GM12878 (cell line): ENCODE data around the gene F13A1. TPM values are rescaled to one million over a fixed set of nuclear protein-coding genes. Genes with fewer than 3 reads are reported as not detected.
A peak's percentile ranks its signal among the peaks of the same experiment; 100 is the strongest.

Experiments used
- ATAC-seq: fragments of 200-7000 bp; cut with Tn5 transposase; 3 replicates; pipeline ENCODE4 v1.9.1; 2020; ENCODE audit warnings: mild to moderate bottlenecking, moderate library complexity
- BruUV-seq: library from RNA; stranded (reverse); fragments of 400-500 nt; replicated peaks from 2 replicates; lab custom pipeline; 2021; lab: Mats Ljungman, UMichigan
- CTCF ChIA-PET: fragments of 300-600 bp; sonication (Branson Sonifier 250); formaldehyde crosslinking; extraction: SDS; loops from one replicate; lab custom pipeline; 2021; ENCODE audit warnings: inconsistent platforms; lab: Yijun Ruan, JAX
- POLR2A ChIA-PET: fragments of 350-600 bp; formaldehyde crosslinking; extraction: SDS; loops from one replicate; lab custom pipeline; 2021; ENCODE audit warnings: inconsistent platforms; lab: Charles Lee
- RAD21 ChIA-PET: fragments of 300-600 bp; sonication (Branson Sonifier 250); formaldehyde crosslinking; loops from one replicate; lab custom pipeline; 2023; ENCODE audit warnings: antibody characterized with exemption; ENCODE audit not compliant: unreplicated experiment; lab: Charles Lee
- SMC1A ChIA-PET: fragments of 300-600 bp; sonication (Branson Sonifier 250); formaldehyde crosslinking; loops from one replicate; lab custom pipeline; 2023; ENCODE audit not compliant: unreplicated experiment, uncharacterized antibody; lab: Charles Lee
- DNase-seq: peaks from one replicate; pipeline ENCODE4 v3.0.0-alpha.2; 2011; ENCODE audit warnings: low read depth, low spot score
- FAIRE-seq: peaks from 3 replicates; lab custom pipeline; 2011; peaks lifted over from hg19 to GRCh38; lab: Jason Lieb, UNC
- H2AFZ ChIP-seq: 2 replicates; pipeline ENCODE4 v1.6.0; 2011; ENCODE audit warnings: low read depth, low read length, control low read depth; ENCODE audit not compliant: control insufficient read depth
- H3K27ac ChIP-seq: 2 replicates; pipeline ENCODE4 v1.5.1; 2011; ENCODE audit warnings: control low read depth; ENCODE audit not compliant: control insufficient read depth, insufficient read depth
- H3K27me3 ChIP-seq, 2 experiments: replicated peaks in 1 of 2; 2 replicates each; pipeline versions ENCODE4 v1.6.0 to v1.6.1; 2011; ENCODE audit warnings: low read length in 1 of 2; ENCODE audit not compliant: control insufficient read depth in 2 of 2, insufficient read depth in 2 of 2
- H3K36me3 ChIP-seq, 2 experiments: 2 replicates each; pipeline ENCODE4 v1.5.1; 2011; ENCODE audit warnings: low read length in 1 of 2; ENCODE audit not compliant: control insufficient read depth in 2 of 2, insufficient read depth in 2 of 2
- H3K4me1 ChIP-seq: 2 replicates; pipeline ENCODE4 v1.6.1; 2011; ENCODE audit warnings: mild to moderate bottlenecking, low read length, moderate library complexity, mixed read lengths; ENCODE audit not compliant: control insufficient read depth, insufficient read depth
- H3K4me2 ChIP-seq: 2 replicates; pipeline ENCODE4 v1.6.0; 2011; ENCODE audit warnings: control low read depth; ENCODE audit not compliant: control insufficient read depth, insufficient read depth
- H3K4me3 ChIP-seq: fragments of 200-600 bp; sonication (generic); 2 replicates; pipeline ENCODE4 v1.5.1; 2016
- H3K79me2 ChIP-seq: 2 replicates; pipeline ENCODE4 v1.6.0; 2011; ENCODE audit warnings: low read length; ENCODE audit not compliant: control insufficient read depth, insufficient read depth
- H3K9ac ChIP-seq: 2 replicates; pipeline ENCODE4 v1.8.0; 2011; ENCODE audit warnings: low read length, control low read depth, mixed read lengths; ENCODE audit not compliant: control insufficient read depth, insufficient read depth
- H3K9me3 ChIP-seq: replicated peaks from 3 replicates; pipeline ENCODE4 v1.5.1; 2011; ENCODE audit warnings: mild to moderate bottlenecking, low read length; ENCODE audit not compliant: control insufficient read depth, insufficient read depth
- H4K20me1 ChIP-seq: 2 replicates; pipeline ENCODE4 v1.6.0; 2011; ENCODE audit not compliant: control insufficient read depth, insufficient read depth
- EED ChIP-seq: sonication (generic); IDR thresholded peaks from 2 replicates; pipeline ENCODE4 v1.6.1; 2016; ENCODE audit warnings: antibody characterized with exemption, low read depth
- FOS ChIP-seq: IDR thresholded peaks from 3 replicates; pipeline ENCODE4 v1.6.1; 2011; ENCODE audit warnings: borderline replicate concordance; ENCODE audit not compliant: insufficient read length; ENCODE audit errors: extremely low read depth
- HDAC6 ChIP-seq: fragments of 200-600 bp; sonication (generic); IDR thresholded peaks from one replicate; pipeline ENCODE4 v1.8.0; 2017; ENCODE audit warnings: antibody characterized with exemption; ENCODE audit not compliant: unreplicated experiment
- IKZF1 ChIP-seq: fragments of 450-650 bp; conservative IDR thresholded peaks from 2 replicates; pipeline ENCODE4 v1.6.1; 2017; ENCODE audit warnings: antibody characterized with exemption, mild to moderate bottlenecking
- NFXL1 ChIP-seq: fragments of 450-650 bp; IDR thresholded peaks from 2 replicates; pipeline ENCODE4 v1.6.1; 2017; ENCODE audit warnings: antibody characterized with exemption, mild to moderate bottlenecking, borderline replicate concordance
- NR2C1 ChIP-seq: fragments of 450-650 bp; IDR thresholded peaks from 2 replicates; pipeline ENCODE4 v1.6.1; 2017; ENCODE audit warnings: antibody characterized with exemption, mild to moderate bottlenecking, moderate library complexity
- NR2C2 ChIP-seq: IDR thresholded peaks from 2 replicates; pipeline ENCODE4 v1.6.1; 2011; ENCODE audit warnings: borderline replicate concordance, low read depth; ENCODE audit not compliant: control insufficient read depth, insufficient read length
- ZZZ3 ChIP-seq: IDR thresholded peaks from 2 replicates; pipeline ENCODE4 v1.6.1; 2011; ENCODE audit warnings: low read depth; ENCODE audit not compliant: control insufficient read depth, insufficient read length
- WGBS: methylation state at CpG from one replicate; pipeline ENCODE4 v1.1.6; 2016; ENCODE audit warnings: low lambda C conversion rate; ENCODE audit not compliant: insufficient replicate concordance, insufficient coverage; ENCODE audit errors: missing lambda C conversion rate; 5-methylcytosine and 5-hydroxymethylcytosine counted together
- in situ Hi-C: fragments of 300-500 bp; cut with MboI; formaldehyde crosslinking; loops from 9 replicates; pipeline ENCODE4 v1.14.3; 2018; ENCODE audit warnings: mixed read lengths
- intact Hi-C: fragments of 100-400 bp; cut with micrococcal nuclease; formaldehyde crosslinking; loops from one replicate; pipeline ENCODE4 v1.14.2; 2022; ENCODE audit not compliant: unreplicated experiment
- polyA plus RNA-seq, 11 experiments: library from polyadenylated mRNA; depleted of rRNA in 4 of 11; unstranded in 6 of 11; stranded (reverse) in 5 of 11; fragments of >200 nt; fragmentation: Nextera tagmentation in 4 of 11; fragmentation: Illumina TruSeq in 1 of 11; extraction: Ambion mirVana in 4 of 11; extraction: Trizol in 1 of 11; gene quantifications; 1 replicate in 1 of 11; 2 replicates in 10 of 11; pipeline versions ENCODE4 v1.2.1 to v1.2.3, GENCODE V29; 2011 to 2016; ENCODE audit warnings: inconsistent platforms in 2 of 11, missing spikeins in 2 of 11, low read depth in 1 of 11
- total RNA-seq, 4 experiments: library from RNA; depleted of rRNA in 3 of 4; stranded (reverse); fragments of >200 nt in 3 of 4; fragmentation: Illumina TruSeq in 1 of 4; extraction: Trizol in 1 of 4; gene quantifications; 2 replicates each; pipeline versions ENCODE4 v1.2.1 to v1.2.3, GENCODE V29; 2013 to 2021
- TF ChIP-seq, protein P1 (sequence below): fragments of 450-650 bp; IDR thresholded peaks from 2 replicates; pipeline ENCODE4 v1.6.1; 2016; ENCODE audit warnings: mild to moderate bottlenecking, moderate library complexity, borderline replicate concordance
- TF ChIP-seq, protein P2 (sequence below): fragments of 450-650 bp; conservative IDR thresholded peaks from 2 replicates; pipeline ENCODE4 v1.6.1; 2017; ENCODE audit warnings: mild to moderate bottlenecking, moderate library complexity

The F13A1 gene
- total and polyA plus RNA-seq, 10 of the 15 experiments (the other 5 are each of a cell fraction or from before 2014, with no cell fraction given), result 0.48 to 1.8 (median 1.0) TPM

DNA sequence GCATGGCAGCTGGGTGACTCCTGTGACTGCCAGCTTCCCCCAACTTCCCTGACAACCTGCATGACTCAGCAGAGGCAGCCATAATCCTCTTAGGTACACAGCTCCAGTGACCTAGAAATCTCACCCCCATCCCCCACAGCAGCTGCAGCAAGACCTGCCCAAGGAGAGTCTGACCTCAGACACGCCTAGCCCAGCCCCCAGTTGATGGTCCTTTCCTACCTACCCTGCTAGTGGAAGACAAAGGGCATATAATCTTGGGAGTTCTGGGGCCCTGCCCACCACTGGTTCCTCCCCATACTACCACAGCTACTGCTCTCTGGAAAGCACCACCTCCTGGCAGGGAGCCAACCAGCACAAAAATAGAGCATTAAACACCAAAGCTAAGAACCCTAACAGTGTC is 90.2 kb downstream of the F13A1 start:
- Histone ChIP-seq H3K9me3 (no peaks in the 10 kb centered on the region; the same call in 2 of the 3 replicates), H3K4me2 (no peak overlapping the region), H2AFZ (no peak overlapping the region; the same call in 1 of the 2 replicates), H3K79me2 (no peaks in the 10 kb centered on the region), H3K27me3 (no peaks in the 10 kb centered on the region; a peak in 1 of 4 replicates), H3K4me3 (no peak overlapping the region), H3K4me1 (peaks cover 4% of the 10 kb centered on the region), H3K9ac (no peak overlapping the region), H4K20me1 (no peaks in the 10 kb centered on the region), H3K27ac (no peak overlapping the region), H3K36me3 (no peaks in the 10 kb centered on the region)
- 0% methylated on average over 1 of the region's 1 CpG for WGBS
- FAIRE-seq (no peak), DNase-seq (no peak), ATAC-seq (no peak)
- POLR2A ChIA-PET, result interaction anchor here (1.5 kb wide), 1 partner anchor 10 kb away, joined by 3 read pairs; no protein-coding TSS in a partner anchor
- no TSS peak for BruUV-seq
- CTCF ChIA-PET, result interaction anchor here (3.0 kb wide), 1 partner anchor 9 kb away, joined by 14 read pairs; no protein-coding TSS in a partner anchor
- intact Hi-C loops, result no loop called here
- SMC1A ChIA-PET, result interaction anchor here (0.6 to 1.5 kb wide), 4 partner anchors 57 to 743 kb away, joined by 3 to 4 read pairs (median 3); no protein-coding TSS in a partner anchor
- TF ChIP-seq IKZF1, result 0 out of 2 replicates have a peak, but pooled peaks have one; percentile 24
- no peak for TF ChIP-seq EED
- RAD21 ChIA-PET, result interaction anchor here (0.8 to 1.7 kb wide), 2 partner anchors 8 to 12 kb away, joined by 3 to 5 read pairs; no protein-coding TSS in a partner anchor
- in situ Hi-C loops, result no loop called here

DNA sequence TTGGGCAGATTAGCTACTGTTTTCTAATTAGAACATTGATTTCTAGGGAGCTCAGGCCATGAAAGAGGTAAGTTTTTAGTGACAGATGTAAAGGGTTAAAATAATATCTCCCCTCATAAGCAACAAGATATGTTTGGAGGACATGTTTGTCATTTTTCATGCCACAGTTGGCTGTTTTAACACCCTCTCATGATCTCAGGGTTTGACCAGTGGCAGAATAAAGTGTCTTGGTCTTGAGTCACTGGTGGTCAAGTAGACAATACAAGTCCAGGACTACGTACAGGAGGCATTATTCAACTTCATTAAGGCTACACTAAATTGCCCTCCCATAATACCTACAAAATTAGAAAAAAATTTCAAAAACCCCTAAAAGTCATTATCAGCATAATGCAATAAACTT is 92.6 kb downstream of the F13A1 start:
- ChIA-PET SMC1A (interaction anchor here (1.8 kb wide), 1 partner anchor 15 kb away, joined by 6 read pairs; no protein-coding TSS in a partner anchor), CTCF (interaction anchor here (0.6 to 1.8 kb wide), 3 partner anchors 84 to 319 kb away, joined by 3 to 5 read pairs (median 3); no protein-coding TSS in a partner anchor), RAD21 (no interaction called here), POLR2A (no interaction called here)
- Histone ChIP-seq H4K20me1 (no peaks in the 10 kb centered on the region), H3K4me2 (no peak overlapping the region), H3K4me3 (no peak overlapping the region), H3K27ac (no peak overlapping the region), H3K36me3 (no peaks in the 10 kb centered on the region), H3K9ac (no peak overlapping the region), H2AFZ (no peak overlapping the region), H3K4me1 (peaks cover 4% of the 10 kb centered on the region), H3K79me2 (no peaks in the 10 kb centered on the region), H3K27me3 (no peaks in the 10 kb centered on the region; a peak in 1 of 4 replicates), H3K9me3 (no peaks in the 10 kb centered on the region; the same call in 2 of the 3 replicates)
- intact Hi-C loops (loop anchor here (10.0 kb wide), 1 partner anchor 167 kb away; no protein-coding TSS in a partner anchor), in situ Hi-C loops (no loop called here)
- 0% methylated on average over 1 of the region's 1 CpG for WGBS
- no peak for FAIRE-seq
- ATAC-seq, result no peak
- DNase-seq, result no peak
- no TSS peak for BruUV-seq
- TF ChIP-seq HDAC6, result no peak
- TF ChIP-seq NR2C2, result no peak
- TF ChIP-seq FOS, result no peak
- TF ChIP-seq, protein P1, sequence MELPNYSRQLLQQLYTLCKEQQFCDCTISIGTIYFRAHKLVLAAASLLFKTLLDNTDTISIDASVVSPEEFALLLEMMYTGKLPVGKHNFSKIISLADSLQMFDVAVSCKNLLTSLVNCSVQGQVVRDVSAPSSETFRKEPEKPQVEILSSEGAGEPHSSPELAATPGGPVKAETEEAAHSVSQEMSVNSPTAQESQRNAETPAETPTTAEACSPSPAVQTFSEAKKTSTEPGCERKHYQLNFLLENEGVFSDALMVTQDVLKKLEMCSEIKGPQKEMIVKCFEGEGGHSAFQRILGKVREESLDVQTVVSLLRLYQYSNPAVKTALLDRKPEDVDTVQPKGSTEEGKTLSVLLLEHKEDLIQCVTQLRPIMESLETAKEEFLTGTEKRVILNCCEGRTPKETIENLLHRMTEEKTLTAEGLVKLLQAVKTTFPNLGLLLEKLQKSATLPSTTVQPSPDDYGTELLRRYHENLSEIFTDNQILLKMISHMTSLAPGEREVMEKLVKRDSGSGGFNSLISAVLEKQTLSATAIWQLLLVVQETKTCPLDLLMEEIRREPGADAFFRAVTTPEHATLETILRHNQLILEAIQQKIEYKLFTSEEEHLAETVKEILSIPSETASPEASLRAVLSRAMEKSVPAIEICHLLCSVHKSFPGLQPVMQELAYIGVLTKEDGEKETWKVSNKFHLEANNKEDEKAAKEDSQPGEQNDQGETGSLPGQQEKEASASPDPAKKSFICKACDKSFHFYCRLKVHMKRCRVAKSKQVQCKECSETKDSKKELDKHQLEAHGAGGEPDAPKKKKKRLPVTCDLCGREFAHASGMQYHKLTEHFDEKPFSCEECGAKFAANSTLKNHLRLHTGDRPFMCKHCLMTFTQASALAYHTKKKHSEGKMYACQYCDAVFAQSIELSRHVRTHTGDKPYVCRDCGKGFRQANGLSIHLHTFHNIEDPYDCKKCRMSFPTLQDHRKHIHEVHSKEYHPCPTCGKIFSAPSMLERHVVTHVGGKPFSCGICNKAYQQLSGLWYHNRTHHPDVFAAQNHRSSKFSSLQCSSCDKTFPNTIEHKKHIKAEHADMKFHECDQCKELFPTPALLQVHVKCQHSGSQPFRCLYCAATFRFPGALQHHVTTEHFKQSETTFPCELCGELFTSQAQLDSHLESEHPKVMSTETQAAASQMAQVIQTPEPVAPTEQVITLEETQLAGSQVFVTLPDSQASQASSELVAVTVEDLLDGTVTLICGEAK, result no peak
- TF ChIP-seq, protein P2, sequence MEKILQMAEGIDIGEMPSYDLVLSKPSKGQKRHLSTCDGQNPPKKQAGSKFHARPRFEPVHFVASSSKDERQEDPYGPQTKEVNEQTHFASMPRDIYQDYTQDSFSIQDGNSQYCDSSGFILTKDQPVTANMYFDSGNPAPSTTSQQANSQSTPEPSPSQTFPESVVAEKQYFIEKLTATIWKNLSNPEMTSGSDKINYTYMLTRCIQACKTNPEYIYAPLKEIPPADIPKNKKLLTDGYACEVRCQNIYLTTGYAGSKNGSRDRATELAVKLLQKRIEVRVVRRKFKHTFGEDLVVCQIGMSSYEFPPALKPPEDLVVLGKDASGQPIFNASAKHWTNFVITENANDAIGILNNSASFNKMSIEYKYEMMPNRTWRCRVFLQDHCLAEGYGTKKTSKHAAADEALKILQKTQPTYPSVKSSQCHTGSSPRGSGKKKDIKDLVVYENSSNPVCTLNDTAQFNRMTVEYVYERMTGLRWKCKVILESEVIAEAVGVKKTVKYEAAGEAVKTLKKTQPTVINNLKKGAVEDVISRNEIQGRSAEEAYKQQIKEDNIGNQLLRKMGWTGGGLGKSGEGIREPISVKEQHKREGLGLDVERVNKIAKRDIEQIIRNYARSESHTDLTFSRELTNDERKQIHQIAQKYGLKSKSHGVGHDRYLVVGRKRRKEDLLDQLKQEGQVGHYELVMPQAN, result no peak
- no peak for TF ChIP-seq ZZZ3
- no peak for TF ChIP-seq NR2C1
- TF ChIP-seq NFXL1, result no peak
